A673 (cell line): ENCODE data around the gene SEMA4A. TPM values are rescaled to one million over a fixed set of nuclear protein-coding genes. Genes with fewer than 3 reads are reported as not detected.
"Not testable (repeated sequence)": the region's sequence is repeated elsewhere in the genome, so short reads cannot be mapped to it uniquely, and the experiment has no call there.

ENCODE experiments used
- BruUV-seq: library from RNA; stranded (reverse); fragments of 400-500 nt; replicated peaks from 2 replicates; lab custom pipeline; 2021; lab: Mats Ljungman, UMichigan
- CTCF ChIA-PET: fragments of 300-600 bp; sonication (Branson Sonifier 250); formaldehyde crosslinking; loops from one replicate; lab custom pipeline; 2022; ENCODE audit warnings: antibody characterized with exemption; lab: Charles Lee
- POLR2A ChIA-PET: fragments of 300-600 bp; sonication (Branson Sonifier 250); formaldehyde crosslinking; loops from one replicate; lab custom pipeline; 2022; ENCODE audit warnings: antibody characterized with exemption; ENCODE audit not compliant: low non-redundant PET; lab: Charles Lee
- DNase-seq: peaks from one replicate; pipeline ENCODE4 v3.0.0-alpha.2; 2015; ENCODE audit warnings: low spot score
- H3K27ac ChIP-seq: fragments of 200-600 bp; sonication (generic); 2 replicates; pipeline ENCODE4 v1.5.1; 2016; ENCODE audit warnings: mixed run types, low read depth, mild to moderate bottlenecking, mixed read lengths, antibody characterized with exemption, low read length; ENCODE audit not compliant: poor library complexity, severe bottlenecking
- H3K27me3 ChIP-seq: fragments of 200-600 bp; sonication (generic); replicated peaks from 2 replicates; pipeline ENCODE4 v1.6.1; 2017; ENCODE audit warnings: mixed run types, low read depth, mild to moderate bottlenecking, mixed read lengths, antibody characterized with exemption, low read length; ENCODE audit not compliant: insufficient read depth, poor library complexity
- H3K36me3 ChIP-seq: fragments of 200-600 bp; sonication (generic); 2 replicates; pipeline ENCODE4 v1.6.1; 2016; ENCODE audit warnings: mixed run types, mild to moderate bottlenecking, mixed read lengths, antibody characterized with exemption, low read length; ENCODE audit not compliant: insufficient read depth, poor library complexity, severe bottlenecking
- H3K4me1 ChIP-seq: fragments of 200-600 bp; sonication (generic); 2 replicates; pipeline ENCODE4 v1.6.1; 2017; ENCODE audit warnings: mixed run types, mild to moderate bottlenecking, mixed read lengths, antibody characterized with exemption, low read length; ENCODE audit not compliant: insufficient read depth, poor library complexity, severe bottlenecking
- H3K4me3 ChIP-seq: fragments of 200-600 bp; sonication (generic); 2 replicates; pipeline ENCODE4 v1.5.1; 2016; ENCODE audit warnings: low read depth, mixed run types, mild to moderate bottlenecking, mixed read lengths, low read length; ENCODE audit not compliant: poor library complexity, severe bottlenecking
- H3K9me3 ChIP-seq: fragments of 200-600 bp; sonication (generic); 2 replicates; pipeline ENCODE4 v1.6.1; 2016; ENCODE audit warnings: mixed run types, low read depth, mild to moderate bottlenecking, mixed read lengths, antibody characterized with exemption, low read length; ENCODE audit not compliant: poor library complexity, severe bottlenecking
- EZH2 ChIP-seq: fragments of 200-600 bp; sonication (generic); IDR thresholded peaks from 2 replicates; pipeline ENCODE4 v1.6.1; 2017; ENCODE audit warnings: borderline replicate concordance, low read depth, mild to moderate bottlenecking, mixed read lengths, antibody characterized with exemption, low read length; ENCODE audit not compliant: poor library complexity, severe bottlenecking
- intact Hi-C: fragments of 100-400 bp; cut with micrococcal nuclease; formaldehyde crosslinking; loops from one replicate; pipeline ENCODE4 v1.10.0; 2022; ENCODE audit not compliant: unreplicated experiment
- total RNA-seq: library from RNA; stranded (reverse); gene quantifications from 2 replicates; pipeline ENCODE4 v1.2.3, GENCODE V29; 2021
- TF ChIP-seq, protein P1 (sequence below): fragments of 300-800, 200-600 bp; sonication (generic); conservative IDR thresholded peaks from 2 replicates; pipeline ENCODE4 v1.5.1; 2017; ENCODE audit warnings: low read depth, mild to moderate bottlenecking, antibody characterized with exemption, low read length, moderate library complexity, mixed read lengths

SEMA4A gene
- total RNA-seq, 1 experiment from 2014 or later, result 0.77 TPM

DNA sequence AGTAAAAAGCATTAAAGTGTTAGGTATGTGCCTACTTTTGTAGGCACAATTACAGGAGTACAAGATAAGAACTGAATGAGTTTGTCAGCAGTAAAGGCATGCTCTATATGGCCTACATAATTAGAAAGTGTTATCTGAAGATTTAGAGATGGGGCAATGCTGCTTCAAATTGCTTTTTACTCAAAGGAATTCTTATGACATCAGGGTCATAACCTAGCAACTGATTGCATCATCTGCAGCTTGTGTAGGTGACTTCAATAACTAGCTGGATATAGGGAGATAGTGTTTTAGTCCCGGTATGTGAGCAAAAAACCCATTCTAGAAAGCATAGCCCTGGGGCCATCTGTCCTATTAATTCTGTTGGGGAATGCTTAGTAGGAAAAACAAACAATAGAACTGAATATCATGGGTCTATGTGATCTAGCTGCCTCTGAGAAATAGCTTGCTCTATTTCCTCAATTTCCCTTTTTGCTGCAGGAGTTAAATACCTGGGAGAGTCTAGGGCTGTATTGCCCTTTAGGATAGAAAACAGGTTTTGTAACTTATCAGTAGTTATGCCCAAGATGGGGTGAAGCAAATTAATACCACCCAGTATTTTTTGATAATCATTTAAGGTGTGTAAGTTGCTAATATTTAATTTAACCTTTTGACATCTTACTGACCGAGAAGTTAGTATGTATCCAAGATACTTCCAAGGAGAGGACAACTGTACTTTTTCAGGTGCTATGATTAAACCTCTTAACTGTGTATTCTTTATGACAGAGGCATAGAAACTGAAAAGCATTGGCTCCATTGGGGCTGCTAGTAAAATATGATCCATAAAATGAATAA lies 33.2 kb downstream of the SEMA4A start:
- H3K36me3 ChIP-seq, BruUV-seq, CTCF ChIA-PET: not testable (repeated sequence)

DNA sequence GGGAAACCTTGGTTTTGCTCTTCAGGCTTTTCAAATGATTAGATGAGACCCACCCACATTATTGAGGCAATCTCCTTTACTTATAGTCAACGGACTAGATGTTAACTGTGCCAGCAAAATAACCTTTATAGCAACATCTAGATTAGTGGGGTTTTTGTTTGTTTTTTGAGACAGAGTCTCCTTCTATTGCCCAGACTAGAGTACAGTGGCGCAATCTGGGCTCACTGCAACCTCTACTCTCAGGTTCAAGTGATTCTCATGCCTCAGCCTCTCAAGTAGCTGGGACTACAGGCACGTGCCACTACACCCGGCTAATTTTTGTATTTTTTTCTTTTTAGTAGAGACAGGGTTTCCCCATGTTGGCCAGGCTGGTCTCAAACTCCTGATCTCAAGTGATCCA lies 36.9 kb downstream of the SEMA4A start:
- H3K27me3 ChIP-seq, CTCF ChIA-PET, H3K9me3 ChIP-seq, H3K4me3 ChIP-seq, BruUV-seq, intact Hi-C loops, DNase-seq, POLR2A ChIA-PET, H3K27ac ChIP-seq, H3K36me3 ChIP-seq: not testable (repeated sequence)
- H3K4me1 ChIP-seq, result peaks cover 13% of the 10 kb centered on the region

More for the DNA sequence above, 33.2 kb downstream of the SEMA4A start:
- H3K4me1 ChIP-seq, H3K27me3 ChIP-seq, intact Hi-C loops, POLR2A ChIA-PET, H3K9me3 ChIP-seq, H3K27ac ChIP-seq, DNase-seq, H3K4me3 ChIP-seq: not testable (repeated sequence)

DNA sequence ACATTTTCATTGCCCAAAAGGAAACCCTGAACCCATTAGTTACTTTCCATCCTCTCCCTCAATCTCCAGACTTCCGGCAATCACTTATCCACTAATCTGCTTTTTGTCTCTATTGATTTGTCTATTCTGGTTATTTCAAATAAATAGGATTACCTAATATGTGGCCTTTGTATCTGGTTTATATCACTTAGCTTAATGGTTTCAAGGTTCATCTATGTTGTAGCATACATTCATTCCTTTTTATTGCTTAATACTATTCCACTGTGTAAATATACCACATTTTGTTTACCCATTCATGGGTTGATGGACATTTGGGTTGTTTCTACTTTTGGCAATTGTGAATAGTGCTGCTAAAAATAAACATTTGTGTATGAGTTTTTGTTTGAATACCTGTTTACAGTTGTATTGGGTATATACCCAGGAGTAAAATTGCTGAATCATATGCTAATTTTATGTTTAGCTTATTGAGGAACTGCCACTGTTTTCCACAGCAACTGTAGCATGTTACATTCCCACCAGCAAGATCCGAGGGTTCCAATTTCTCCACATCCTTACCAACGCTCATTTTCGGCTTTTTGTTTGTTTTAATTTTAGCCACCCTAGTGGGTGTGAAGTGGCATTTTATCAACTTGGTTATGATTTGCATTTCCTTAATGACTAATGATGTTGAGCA lies 38.0 kb downstream of the SEMA4A start:
- H3K4me1 ChIP-seq, result peaks cover 13% of the 10 kb centered on the region
- BruUV-seq, result no TSS peak
- ChIA-PET POLR2A (no interaction called here), CTCF (no interaction called here)
- H3K9me3 ChIP-seq, result no peaks in the 10 kb centered on the region
- intact Hi-C loops, result no loop called here
- no peaks in the 10 kb centered on the region for H3K36me3 ChIP-seq
- TF ChIP-seq, protein P1, sequence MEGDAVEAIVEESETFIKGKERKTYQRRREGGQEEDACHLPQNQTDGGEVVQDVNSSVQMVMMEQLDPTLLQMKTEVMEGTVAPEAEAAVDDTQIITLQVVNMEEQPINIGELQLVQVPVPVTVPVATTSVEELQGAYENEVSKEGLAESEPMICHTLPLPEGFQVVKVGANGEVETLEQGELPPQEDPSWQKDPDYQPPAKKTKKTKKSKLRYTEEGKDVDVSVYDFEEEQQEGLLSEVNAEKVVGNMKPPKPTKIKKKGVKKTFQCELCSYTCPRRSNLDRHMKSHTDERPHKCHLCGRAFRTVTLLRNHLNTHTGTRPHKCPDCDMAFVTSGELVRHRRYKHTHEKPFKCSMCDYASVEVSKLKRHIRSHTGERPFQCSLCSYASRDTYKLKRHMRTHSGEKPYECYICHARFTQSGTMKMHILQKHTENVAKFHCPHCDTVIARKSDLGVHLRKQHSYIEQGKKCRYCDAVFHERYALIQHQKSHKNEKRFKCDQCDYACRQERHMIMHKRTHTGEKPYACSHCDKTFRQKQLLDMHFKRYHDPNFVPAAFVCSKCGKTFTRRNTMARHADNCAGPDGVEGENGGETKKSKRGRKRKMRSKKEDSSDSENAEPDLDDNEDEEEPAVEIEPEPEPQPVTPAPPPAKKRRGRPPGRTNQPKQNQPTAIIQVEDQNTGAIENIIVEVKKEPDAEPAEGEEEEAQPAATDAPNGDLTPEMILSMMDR, result no peak
- no peak for TF ChIP-seq EZH2
- no peaks in the 10 kb centered on the region for H3K27me3 ChIP-seq
- H3K4me3 ChIP-seq, result no peak overlapping the region
- no peak for DNase-seq
- no peak overlapping the region for H3K27ac ChIP-seq

DNA sequence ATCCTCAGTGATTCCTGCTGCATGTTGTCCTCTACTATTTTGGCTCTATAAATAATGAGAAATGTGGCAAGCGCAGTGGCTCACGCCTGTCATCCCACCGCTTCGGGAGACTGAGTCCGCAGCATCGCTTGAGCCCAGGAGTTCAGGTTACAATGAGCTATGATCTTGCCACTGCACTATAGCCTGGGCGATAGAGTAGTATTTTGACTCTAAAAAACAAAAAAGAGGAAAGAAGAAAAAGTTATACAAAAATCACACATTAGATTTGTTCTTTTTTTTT lies 39.8 kb downstream of the SEMA4A start:
- Histone ChIP-seq H3K4me3 (peak overlapping the region; percentile 65), H3K27me3 (no peaks in the 10 kb centered on the region), H3K9me3 (no peaks in the 10 kb centered on the region), H3K36me3 (no peaks in the 10 kb centered on the region), H3K4me1 (peaks cover 13% of the 10 kb centered on the region), H3K27ac (peak overlapping the region; percentile 94)
- no peak for DNase-seq
- TSS peak; percentile 87 for BruUV-seq
- ChIA-PET CTCF (interaction anchor here (1.2 kb wide), 1 partner anchor 32 kb away, joined by 6 read pairs; no protein-coding TSS in a partner anchor), POLR2A (interaction anchor here (0.6 kb wide), 1 partner anchor 546 kb away, joined by 3 read pairs; no protein-coding TSS in a partner anchor)
- TF ChIP-seq, protein P1, result no peak
- TF ChIP-seq EZH2, result no peak
- intact Hi-C loops, result no loop called here
